Fibroblast of lung (primary cell): ENCODE results near the gene LIMCH1.

Experiments used
- CTCF ChIP-seq, 2 donors: IDR thresholded peaks in 1 of 2; conservative IDR thresholded peaks in 1 of 2; 1 replicate in 1 of 2; 2 replicates in 1 of 2; pipeline ENCODE4 v1.5.1; 2011 to 2012; ENCODE audit warnings: low read length in 2 of 2, control low read depth in 1 of 2, inconsistent platforms in 1 of 2, low read depth in 1 of 2, mild to moderate bottlenecking in 1 of 2
- EZH2 ChIP-seq: IDR thresholded peaks from 2 replicates; pipeline ENCODE4 v1.5.1; 2012; ENCODE audit warnings: low read length, control low read depth, mild to moderate bottlenecking; ENCODE audit errors: missing control alignments

- no peak for TF ChIP-seq CTCF (conservative IDR thresholded peaks at IDR 0.05 in 1 of 2, IDR thresholded peaks at IDR 0.05 in 1 of 2; ENCODE audit: low read depth in 1 of 2, low read length in 2 of 2)
- peak; percentile 29 for TF ChIP-seq EZH2
Measured at GRCh38 chr4:41644915-41645295, 106.9 kb downstream of the LIMCH1 start.
